Activated CD4-positive, alpha-beta T cell treated with anti-CD3 and anti-CD28 coated beads, Interleukin-2, amount 10 ng/mL, durations not matched to agents 7 days and 5 days (primary cell): ENCODE data around the gene RAD9A. TPM values are rescaled to one million over a fixed set of nuclear protein-coding genes. Genes with fewer than 3 reads are reported as not detected.
"Not testable (repeated sequence)": the region's sequence is repeated elsewhere in the genome, so short reads cannot be mapped to it uniquely, and the experiment has no call there.

Source experiments
- CTCF ChIA-PET: fragments of 350-600 bp; sonication (Branson Sonifier 250); formaldehyde crosslinking; loops from one replicate; lab custom pipeline; 2021; ENCODE audit warnings: antibody characterized with exemption; lab: Charles Lee
- POLR2A ChIA-PET: fragments of 350-600 bp; sonication (Branson Sonifier 250); formaldehyde crosslinking; loops from one replicate; lab custom pipeline; 2021; ENCODE audit warnings: antibody characterized with exemption; lab: Charles Lee
- DNase-seq: peaks from one replicate; pipeline ENCODE4 v3.0.0-alpha.2; 2020
- H3K27ac Mint-ChIP-seq: one replicate; pipeline ENCODE4 v1.8.0; 2021; ENCODE audit warnings: mild to moderate bottlenecking, moderate library complexity, mixed read lengths
- H3K27me3 Mint-ChIP-seq: one replicate; pipeline ENCODE4 v1.8.0; 2021; ENCODE audit warnings: mixed read lengths
- H3K36me3 Mint-ChIP-seq: one replicate; pipeline ENCODE4 v1.8.0; 2021; ENCODE audit warnings: low read depth, mixed read lengths
- H3K4me1 Mint-ChIP-seq: one replicate; pipeline ENCODE4 v1.8.0; 2021; ENCODE audit warnings: mixed read lengths
- H3K4me3 Mint-ChIP-seq: one replicate; pipeline ENCODE4 v1.8.0; 2021; ENCODE audit warnings: mild to moderate bottlenecking, moderate library complexity, mixed read lengths
- H3K9me3 Mint-ChIP-seq: one replicate; pipeline ENCODE4 v1.8.0; 2021; ENCODE audit warnings: mixed read lengths
- total RNA-seq, 2 experiments: library from RNA; stranded (reverse); gene quantifications; one replicate each; pipeline ENCODE4 v1.2.3, GENCODE V29; 2021

RAD9A gene
- total RNA-seq, 2 experiments from 2014 or later, result 49.3 to 53.7 TPM

DNA sequence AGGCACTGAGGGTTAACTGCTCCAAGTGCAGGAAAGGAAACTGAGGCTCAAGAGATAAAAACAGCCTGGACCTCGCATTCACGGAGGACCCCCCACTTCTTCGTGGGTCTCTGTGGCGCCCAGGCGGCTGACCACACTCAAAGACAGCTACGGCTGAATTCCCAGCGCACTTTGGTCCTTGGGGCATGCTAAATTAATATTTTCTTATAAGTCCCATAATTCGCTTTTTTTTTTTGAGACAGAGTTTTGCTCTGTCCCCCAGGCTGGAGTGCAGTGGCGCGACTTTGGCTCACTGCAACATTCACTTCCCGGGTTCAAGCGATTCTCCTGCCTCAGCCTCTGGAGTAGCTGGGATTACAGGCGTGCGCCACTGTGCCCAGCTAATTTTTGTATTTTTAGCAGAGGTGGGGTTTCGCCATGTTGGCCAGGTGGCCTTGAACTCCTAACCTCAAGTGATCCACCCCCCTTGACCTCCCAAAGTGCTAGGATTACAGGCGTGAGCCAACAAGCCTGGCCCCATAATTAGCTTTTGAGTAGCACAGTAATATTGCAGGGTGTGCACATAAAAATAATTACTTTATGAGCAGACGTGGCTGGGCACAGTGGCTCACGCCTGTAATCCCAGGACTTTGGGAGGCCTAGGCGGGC is 10.5 kb downstream of the RAD9A start:
- not testable (repeated sequence) for H3K9me3 Mint-ChIP-seq, DNase-seq, H3K27me3 Mint-ChIP-seq
- POLR2A ChIA-PET, result interaction anchor here (0.6 to 2.2 kb wide), 4 partner anchors 10 to 161 kb away, joined by 6 to 10 read pairs (median 6); partner anchors contain the start of genes PTPRCAP, RAD9A and TMEM134
- H3K27ac Mint-ChIP-seq, result peak overlapping the region; percentile 97
- CTCF ChIA-PET, result interaction anchor here (0.6 to 38.4 kb wide), 31 partner anchors 10 to 283 kb away, joined by 3 to 841 read pairs (median 7); partner anchors contain the start of genes CARNS1, CLCF1, KDM2A and NUDT8
- peaks cover 62% of the 10 kb centered on the region for H3K4me1 Mint-ChIP-seq
- peak overlapping the region; percentile 95 for H3K4me3 Mint-ChIP-seq
- H3K36me3 Mint-ChIP-seq, result peaks cover 59% of the 10 kb centered on the region

- POLR2A ChIA-PET, result interaction anchor here (0.5 to 1.1 kb wide), 3 partner anchors 34 to 66 kb away, joined by 3 to 7 read pairs (median 5); partner anchors contain the start of gene PTPRCAP
- H3K36me3 Mint-ChIP-seq, result peaks cover 60% of the 10 kb centered on the region
Observed at GRCh38 chr11:67403085-67403484, 11.3 kb downstream of the RAD9A start.

GRCh38 chr11:67404515-67405195 is 12.9 kb downstream of the RAD9A start:
- Mint-ChIP-seq H3K36me3 (peaks cover 63% of the 10 kb centered on the region), H3K4me3 (peak overlapping the region; percentile 95), H3K27me3 (no peaks in the 10 kb centered on the region), H3K27ac (peak overlapping the region; percentile 97), H3K4me1 (peaks cover 65% of the 10 kb centered on the region), H3K9me3 (no peaks in the 10 kb centered on the region)
- POLR2A ChIA-PET, result interaction anchor here (0.7 to 1.0 kb wide), 2 partner anchors 23 to 29 kb away, joined by 3 to 4 read pairs; partner anchors contain the start of gene RPS6KB2
- peak; percentile 68 for DNase-seq
- CTCF ChIA-PET, result interaction anchor here (0.5 to 38.4 kb wide), 18 partner anchors 8 to 210 kb away, joined by 3 to 841 read pairs (median 4); partner anchors contain the start of genes CLCF1, POLD4, RAD9A and RPS6KB2

More at GRCh38 chr11:67403085-67403484, 11.3 kb downstream of the RAD9A start:
- Mint-ChIP-seq H3K4me1 (peaks cover 62% of the 10 kb centered on the region), H3K27ac (peak overlapping the region; percentile 97), H3K4me3 (peak overlapping the region; percentile 95)
- H3K27me3 Mint-ChIP-seq, DNase-seq, H3K9me3 Mint-ChIP-seq: not testable (repeated sequence)
- CTCF ChIA-PET, result interaction anchor here (0.6 to 38.4 kb wide), 17 partner anchors 10 to 226 kb away, joined by 3 to 841 read pairs (median 7); partner anchors contain the start of genes CLCF1, NUDT8, POLD4 and PTPRCAP

DNA sequence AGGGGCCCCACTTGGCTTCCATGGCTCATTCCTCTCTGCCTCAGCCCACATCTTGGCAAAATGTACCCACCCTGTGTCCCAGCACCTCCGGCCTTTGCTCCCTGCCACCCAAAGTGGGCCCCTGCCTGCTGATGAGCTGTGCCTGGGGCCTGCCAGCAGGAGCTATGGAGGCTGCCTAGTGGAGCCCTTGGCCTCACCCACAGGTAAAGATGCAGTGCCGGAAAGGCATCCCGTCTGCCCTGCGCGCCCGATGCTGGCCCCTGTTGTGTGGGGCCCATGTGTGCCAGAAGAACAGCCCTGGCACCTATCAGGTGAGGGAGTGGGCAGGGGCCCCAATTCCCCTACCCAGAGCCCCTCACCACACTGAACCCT is 13.4 kb downstream of the RAD9A start:
- POLR2A ChIA-PET, result interaction anchor here (0.7 kb wide), 1 partner anchor 23 kb away, joined by 4 read pairs; the partner anchor contains the start of gene RPS6KB2
- Mint-ChIP-seq H3K4me3 (peak overlapping the region; percentile 95), H3K36me3 (peaks cover 67% of the 10 kb centered on the region), H3K27ac (peak overlapping the region; percentile 97), H3K27me3 (no peaks in the 10 kb centered on the region), H3K4me1 (peaks cover 68% of the 10 kb centered on the region), H3K9me3 (no peaks in the 10 kb centered on the region)
- CTCF ChIA-PET, result interaction anchor here (0.9 to 38.4 kb wide), 9 partner anchors 9 to 63 kb away, joined by 3 to 841 read pairs (median 5); partner anchors contain the start of genes CLCF1, POLD4, RAD9A and TMEM134
- no peak for DNase-seq

DNA sequence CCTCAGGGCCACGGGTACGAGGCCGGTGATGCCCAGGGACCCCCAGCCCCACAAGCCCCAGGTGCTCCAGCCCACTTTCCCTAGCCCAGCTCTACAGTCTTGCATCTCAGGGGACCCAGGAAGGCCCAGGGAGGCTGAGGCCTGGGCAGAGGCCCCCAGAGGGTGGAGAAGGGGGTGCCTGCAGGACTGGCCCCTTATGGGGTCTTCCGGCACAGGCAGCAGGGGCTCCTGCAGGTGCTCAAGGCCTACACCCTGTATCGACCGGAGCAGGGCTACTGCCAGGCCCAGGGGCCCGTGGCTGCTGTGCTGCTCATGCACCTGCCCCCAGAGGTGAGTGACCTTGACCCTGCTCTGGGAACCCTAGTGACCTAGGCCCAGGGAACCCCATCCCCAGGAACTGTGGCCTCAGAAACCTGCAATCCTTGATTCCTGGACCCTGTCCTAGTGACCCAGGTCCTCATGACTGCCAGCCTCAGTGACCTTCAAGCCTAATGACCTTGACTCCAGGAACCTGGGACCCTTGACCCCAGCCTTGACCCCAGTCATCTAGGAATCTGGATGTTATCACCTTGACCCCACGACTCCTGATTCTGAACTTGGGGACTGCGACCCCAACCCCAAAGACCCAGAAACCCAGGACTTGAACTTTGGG is 14.0 kb downstream of the RAD9A start:
- CTCF ChIA-PET, result interaction anchor here (0.9 to 2.7 kb wide), 5 partner anchors 13 to 62 kb away, joined by 3 to 9 read pairs (median 5); partner anchors contain the start of genes RAD9A and TMEM134
- POLR2A ChIA-PET, result no interaction called here
- H3K27me3 Mint-ChIP-seq, result no peaks in the 10 kb centered on the region
- no peaks in the 10 kb centered on the region for H3K9me3 Mint-ChIP-seq
- no peak for DNase-seq
- H3K27ac Mint-ChIP-seq, result peak overlapping the region; percentile 97
- peaks cover 69% of the 10 kb centered on the region for H3K4me1 Mint-ChIP-seq
- peaks cover 67% of the 10 kb centered on the region for H3K36me3 Mint-ChIP-seq
- peak overlapping the region; percentile 95 for H3K4me3 Mint-ChIP-seq

- no peaks in the 10 kb centered on the region for H3K9me3 Mint-ChIP-seq
- H3K27ac Mint-ChIP-seq, result peak overlapping the region; percentile 92
- no peaks in the 10 kb centered on the region for H3K27me3 Mint-ChIP-seq
- peak overlapping the region; percentile 95 for H3K4me3 Mint-ChIP-seq
- DNase-seq, result no peak
- ChIA-PET POLR2A (interaction anchor here (2.8 kb wide), 1 partner anchor 31 kb away, joined by 18 read pairs; the partner anchor contains the start of gene PTPRCAP), CTCF (interaction anchor here (0.6 to 1.3 kb wide), 5 partner anchors 14 to 154 kb away, joined by 3 to 5 read pairs (median 3); partner anchors contain the start of gene RAD9A)
- H3K4me1 Mint-ChIP-seq, result peaks cover 76% of the 10 kb centered on the region
- H3K36me3 Mint-ChIP-seq, result peaks cover 69% of the 10 kb centered on the region
Observed at GRCh38 chr11:67406420-67406968, 14.7 kb downstream of the RAD9A start.

GRCh38 chr11:67406969-67407687 is 15.3 kb downstream of the RAD9A start:
- Mint-ChIP-seq H3K36me3 (peaks cover 69% of the 10 kb centered on the region), H3K9me3 (no peaks in the 10 kb centered on the region), H3K27me3 (no peaks in the 10 kb centered on the region), H3K4me3 (peak overlapping the region; percentile 95), H3K27ac (peak overlapping the region; percentile 92), H3K4me1 (peaks cover 80% of the 10 kb centered on the region)
- CTCF ChIA-PET, result interaction anchor here (0.6 to 1.7 kb wide), 8 partner anchors 13 to 154 kb away, joined by 3 to 5 read pairs (median 3); partner anchors contain the start of genes PTPRCAP, RAD9A, SSH3 and TMEM134
- POLR2A ChIA-PET, result interaction anchor here (2.8 kb wide), 1 partner anchor 30 kb away, joined by 18 read pairs; the partner anchor contains the start of gene PTPRCAP
- no peak for DNase-seq

DNA sequence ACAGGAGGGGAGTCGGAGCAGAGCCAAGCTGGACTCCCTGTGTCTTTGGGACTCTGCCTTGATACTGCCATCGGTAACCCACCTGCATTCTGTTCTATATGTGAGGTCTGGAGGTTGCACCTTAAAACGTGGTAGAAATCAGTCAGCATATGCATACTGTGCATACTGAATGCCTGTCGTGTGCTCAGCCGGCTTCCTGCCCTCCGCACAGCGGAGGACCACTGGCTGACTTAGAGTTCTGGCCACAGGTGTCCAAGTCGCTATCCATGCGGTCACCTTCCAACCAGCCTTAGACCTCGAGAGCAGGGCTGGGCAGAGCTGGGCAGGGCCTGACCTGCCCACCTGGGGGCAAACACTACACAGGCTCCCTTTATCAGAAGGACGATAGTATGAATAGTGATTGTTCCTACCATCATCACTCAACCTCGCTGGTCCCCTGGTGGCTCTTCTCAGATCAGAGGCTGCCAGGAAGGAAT is 15.9 kb downstream of the RAD9A start:
- Mint-ChIP-seq H3K4me1 (peaks cover 81% of the 10 kb centered on the region), H3K27ac (peak overlapping the region; percentile 92), H3K4me3 (peak overlapping the region; percentile 95), H3K27me3 (no peaks in the 10 kb centered on the region), H3K36me3 (peaks cover 69% of the 10 kb centered on the region), H3K9me3 (no peaks in the 10 kb centered on the region)
- POLR2A ChIA-PET, result interaction anchor here (0.9 to 2.8 kb wide), 2 partner anchors 29 to 31 kb away, joined by 3 to 18 read pairs; partner anchors contain the start of gene PTPRCAP
- CTCF ChIA-PET, result interaction anchor here (1.0 to 1.9 kb wide), 6 partner anchors 10 to 104 kb away, joined by 3 to 9 read pairs (median 4); partner anchors contain the start of genes PTPRCAP, RAD9A, SSH3 and TMEM134
- DNase-seq, result no peak

GRCh38 chr11:67408437-67409200 is 16.8 kb downstream of the RAD9A start:
- CTCF ChIA-PET, result interaction anchor here (1.0 to 1.9 kb wide), 8 partner anchors 9 to 137 kb away, joined by 3 to 9 read pairs (median 4); partner anchors contain the start of genes PITPNM1, RAD9A and TMEM134
- H3K27me3 Mint-ChIP-seq, result no peaks in the 10 kb centered on the region
- no peaks in the 10 kb centered on the region for H3K9me3 Mint-ChIP-seq
- H3K36me3 Mint-ChIP-seq, result peaks cover 67% of the 10 kb centered on the region
- peak overlapping the region; percentile 92 for H3K27ac Mint-ChIP-seq
- peak overlapping the region; percentile 95 for H3K4me3 Mint-ChIP-seq
- POLR2A ChIA-PET, result interaction anchor here (0.9 to 2.8 kb wide), 4 partner anchors 11 to 31 kb away, joined by 3 to 18 read pairs (median 4); partner anchors contain the start of gene PTPRCAP
- DNase-seq, result no peak
- H3K4me1 Mint-ChIP-seq, result peaks cover 81% of the 10 kb centered on the region

- Mint-ChIP-seq H3K36me3 (peaks cover 63% of the 10 kb centered on the region), H3K9me3 (no peaks in the 10 kb centered on the region), H3K27ac (peak overlapping the region; percentile 94), H3K4me1 (peaks cover 81% of the 10 kb centered on the region), H3K27me3 (no peaks in the 10 kb centered on the region), H3K4me3 (peak overlapping the region; percentile 95)
- DNase-seq, result peak; percentile 89
- CTCF ChIA-PET, result interaction anchor here (1.0 to 1.9 kb wide), 8 partner anchors 9 to 137 kb away, joined by 3 to 9 read pairs (median 4); partner anchors contain the start of genes PITPNM1, RAD9A and TMEM134
- POLR2A ChIA-PET, result interaction anchor here (0.6 to 2.8 kb wide), 4 partner anchors 11 to 144 kb away, joined by 3 to 18 read pairs (median 4); partner anchors contain the start of gene PTPRCAP
Observed at GRCh38 chr11:67409261-67409666, 17.5 kb downstream of the RAD9A start.
